Measurements from ENCODE around the gene PSME3. TPM values are rescaled to one million over a fixed set of nuclear protein-coding genes. Genes with fewer than 3 reads are reported as not detected.

PSME3 gene
- total RNA-seq, 1 experiment from 2014 or later = 115 TPM

- Histone ChIP-seq H3K4me3 (no peak overlapping the region), H3K27me3 (ENCODE audit: insufficient read depth, low read depth) (no peaks in the 10 kb centered on the region), H4K20me1 (ENCODE audit: insufficient read depth) (no peaks in the 10 kb centered on the region), H3K79me2 (ENCODE audit: low read depth) (no peaks in the 10 kb centered on the region), H3K4me1 (replicated peaks; ENCODE audit: insufficient read depth) (no peaks in the 10 kb centered on the region), H3F3A (ENCODE audit: insufficient read depth, low read depth) (no peaks in the 10 kb centered on the region; the same call in 1 of the 2 replicates), H3K9me2 (ENCODE audit: insufficient read depth) (no peaks in the 10 kb centered on the region), H3K4me2 (no peak overlapping the region), H2AFZ (no peak overlapping the region), H3K27ac (no peak overlapping the region), H3K9me3 (ENCODE audit: insufficient read depth, low read depth) (no peaks in the 10 kb centered on the region), H3K36me3 (ENCODE audit: low read depth) (no peaks in the 10 kb centered on the region)
- ChIA-PET CTCF (no interaction called here), POLR2A (ENCODE audit: unreplicated experiment) (no interaction called here)
- TF ChIP-seq, protein P1, sequence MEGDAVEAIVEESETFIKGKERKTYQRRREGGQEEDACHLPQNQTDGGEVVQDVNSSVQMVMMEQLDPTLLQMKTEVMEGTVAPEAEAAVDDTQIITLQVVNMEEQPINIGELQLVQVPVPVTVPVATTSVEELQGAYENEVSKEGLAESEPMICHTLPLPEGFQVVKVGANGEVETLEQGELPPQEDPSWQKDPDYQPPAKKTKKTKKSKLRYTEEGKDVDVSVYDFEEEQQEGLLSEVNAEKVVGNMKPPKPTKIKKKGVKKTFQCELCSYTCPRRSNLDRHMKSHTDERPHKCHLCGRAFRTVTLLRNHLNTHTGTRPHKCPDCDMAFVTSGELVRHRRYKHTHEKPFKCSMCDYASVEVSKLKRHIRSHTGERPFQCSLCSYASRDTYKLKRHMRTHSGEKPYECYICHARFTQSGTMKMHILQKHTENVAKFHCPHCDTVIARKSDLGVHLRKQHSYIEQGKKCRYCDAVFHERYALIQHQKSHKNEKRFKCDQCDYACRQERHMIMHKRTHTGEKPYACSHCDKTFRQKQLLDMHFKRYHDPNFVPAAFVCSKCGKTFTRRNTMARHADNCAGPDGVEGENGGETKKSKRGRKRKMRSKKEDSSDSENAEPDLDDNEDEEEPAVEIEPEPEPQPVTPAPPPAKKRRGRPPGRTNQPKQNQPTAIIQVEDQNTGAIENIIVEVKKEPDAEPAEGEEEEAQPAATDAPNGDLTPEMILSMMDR (conservative IDR thresholded peaks at IDR 0.05) = no peak
- TF ChIP-seq EZH2 (IDR thresholded peaks at IDR 0.05; ENCODE audit: low read depth) = no peak
- no peak for DNase-seq
- no TSS peak for BruUV-seq (replicated peaks)
- intact Hi-C loops (cut with micrococcal nuclease; ENCODE audit: unreplicated experiment) = no loop called here
Measured at GRCh38 chr17:42852351-42852750, 19.2 kb downstream of the PSME3 start.

DNA sequence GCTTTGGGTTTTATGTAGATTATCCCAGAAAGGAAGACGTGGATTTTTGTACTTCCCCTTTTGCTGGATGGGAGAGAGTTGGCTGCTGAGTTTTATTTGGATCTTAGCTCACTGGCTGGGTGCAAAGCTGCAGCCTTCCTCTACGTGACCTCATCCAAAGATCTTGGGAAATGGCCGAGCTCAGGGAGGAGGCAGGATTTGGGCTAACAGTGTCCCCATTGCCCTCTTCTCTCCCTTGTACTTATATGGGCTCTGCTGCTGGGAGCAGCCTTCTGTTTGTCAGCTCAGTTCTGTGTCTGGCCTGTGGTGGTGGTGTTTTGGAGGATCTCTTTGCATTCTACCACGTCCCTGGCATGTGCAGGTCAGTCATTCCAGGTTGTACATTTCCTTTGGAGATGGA is 19.8 kb downstream of the PSME3 start:
- Histone ChIP-seq H3F3A (ENCODE audit: insufficient read depth, low read depth) (no peaks in the 10 kb centered on the region), H3K79me2 (ENCODE audit: low read depth) (no peaks in the 10 kb centered on the region), H3K4me3 (no peak overlapping the region), H3K9me3 (ENCODE audit: insufficient read depth, low read depth) (no peaks in the 10 kb centered on the region), H3K36me3 (ENCODE audit: low read depth) (no peaks in the 10 kb centered on the region), H3K27ac (no peak overlapping the region), H3K4me2 (no peak overlapping the region), H3K4me1 (replicated peaks; ENCODE audit: insufficient read depth) (no peaks in the 10 kb centered on the region), H3K27me3 (ENCODE audit: insufficient read depth, low read depth) (no peaks in the 10 kb centered on the region), H4K20me1 (ENCODE audit: insufficient read depth) (no peaks in the 10 kb centered on the region), H3K9me2 (ENCODE audit: insufficient read depth) (no peaks in the 10 kb centered on the region), H2AFZ (no peak overlapping the region)
- CTCF ChIA-PET = no interaction called here
- no TSS peak for BruUV-seq (replicated peaks)
- intact Hi-C loops (cut with micrococcal nuclease; ENCODE audit: unreplicated experiment) = no loop called here
- POLR2A ChIA-PET (ENCODE audit: unreplicated experiment) = no interaction called here
- TF ChIP-seq EZH2 (IDR thresholded peaks at IDR 0.05; ENCODE audit: low read depth) = no peak
- TF ChIP-seq, protein P1 (conservative IDR thresholded peaks at IDR 0.05) = no peak
- DNase-seq = no peak

GRCh38 chr17:42853597-42853967 is 20.4 kb downstream of the PSME3 start:
- no peak for DNase-seq
- no peak for TF ChIP-seq EZH2 (IDR thresholded peaks at IDR 0.05; ENCODE audit: low read depth)
- TF ChIP-seq, protein P1 (conservative IDR thresholded peaks at IDR 0.05) = no peak
- POLR2A ChIA-PET (ENCODE audit: unreplicated experiment) = no interaction called here
- H3K27me3 ChIP-seq (ENCODE audit: insufficient read depth, low read depth) = no peaks in the 10 kb centered on the region
- no peaks in the 10 kb centered on the region for H3K9me3 ChIP-seq (ENCODE audit: insufficient read depth, low read depth)
- no peaks in the 10 kb centered on the region for H3K36me3 ChIP-seq (ENCODE audit: low read depth)
- no peak overlapping the region for H3K27ac ChIP-seq
- H3K4me1 ChIP-seq (replicated peaks; ENCODE audit: insufficient read depth) = no peaks in the 10 kb centered on the region
- no peaks in the 10 kb centered on the region for H4K20me1 ChIP-seq (ENCODE audit: insufficient read depth)
- H3K9me2 ChIP-seq (ENCODE audit: insufficient read depth) = no peaks in the 10 kb centered on the region
- H2AFZ ChIP-seq = no peak overlapping the region
- no TSS peak for BruUV-seq (replicated peaks)
- no peak overlapping the region for H3K4me2 ChIP-seq
- H3F3A ChIP-seq (ENCODE audit: insufficient read depth, low read depth) = no peaks in the 10 kb centered on the region
- intact Hi-C loops (cut with micrococcal nuclease; ENCODE audit: unreplicated experiment) = no loop called here
- CTCF ChIA-PET = no interaction called here
- H3K79me2 ChIP-seq (ENCODE audit: low read depth) = no peaks in the 10 kb centered on the region
- no peak overlapping the region for H3K4me3 ChIP-seq

Data from PC-9 (cell line).